Measurements from ENCODE around the gene NSUN2.
"Not testable (repeated sequence)": the region's sequence is repeated elsewhere in the genome, so short reads cannot be mapped to it uniquely, and the experiment has no call there.

Gene NSUN2

DNA sequence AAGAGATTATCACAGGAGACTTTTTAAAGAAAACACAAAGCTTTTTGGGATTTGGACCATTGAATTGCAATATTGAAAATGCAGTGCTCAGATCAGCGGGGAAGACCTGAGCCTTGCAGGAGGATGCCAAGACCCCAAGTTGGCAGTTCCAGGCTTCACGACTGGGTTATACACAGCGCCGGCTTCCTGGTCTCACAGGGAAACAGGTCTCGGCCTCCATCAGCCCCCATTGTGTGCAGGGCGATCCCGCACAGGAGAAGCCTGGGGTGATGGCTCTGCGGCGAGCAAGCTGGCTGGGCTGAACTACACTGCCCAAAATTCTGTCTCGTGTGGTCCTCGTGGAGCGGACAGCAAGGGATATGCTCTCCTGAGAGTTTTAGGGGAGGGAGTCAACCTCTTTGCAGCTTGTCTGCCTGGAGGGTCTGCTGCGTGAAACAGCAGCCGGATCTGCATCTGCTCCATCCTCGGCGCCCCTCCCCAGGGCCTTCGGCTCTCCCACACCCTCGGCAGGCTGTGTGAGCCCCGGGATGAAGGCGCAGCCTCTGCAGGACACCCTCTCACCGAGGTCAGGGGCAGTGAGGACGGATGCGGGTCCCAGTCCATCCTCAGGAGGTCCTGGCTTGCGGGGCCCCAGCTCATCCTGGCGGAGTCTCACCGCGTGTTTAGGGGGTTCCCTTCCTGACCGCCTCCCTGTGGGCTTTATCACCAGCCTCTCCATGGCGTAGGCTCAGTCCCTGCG, 60.6 kb downstream of the NSUN2 start:
- no peaks in the 10 kb centered on the region for H3K36me3 ChIP-seq (ENCODE audit: control insufficient read depth in 2 of 2, insufficient read depth in 1 of 2, low read length in 2 of 2)
- H3K4me3 ChIP-seq (ENCODE audit: low read depth, low read length), result no peak overlapping the region
- H3K27ac ChIP-seq (ENCODE audit: extremely low read depth, low read depth, low read length), result no peak overlapping the region
- CTCF ChIA-PET, result no interaction called here
- POLR2A ChIA-PET, result no interaction called here
- H3K4me1 ChIP-seq (ENCODE audit: control insufficient read depth, insufficient read depth, low read length), result no peaks in the 10 kb centered on the region
- TF ChIP-seq ZFP3 (tag by site-specific recombination; IDR thresholded peaks at IDR 0.05; ENCODE audit: low read depth) (no peak), ZNF785 (tag by site-specific recombination; IDR thresholded peaks at IDR 0.05) (no peak), SALL2 (tag by site-specific recombination; IDR thresholded peaks at IDR 0.05; ENCODE audit: borderline replicate concordance) (no peak), ZNF561 (tag by site-specific recombination; IDR thresholded peaks at IDR 0.05; ENCODE audit: borderline replicate concordance) (no peak), ZBTB17 (tag by site-specific recombination; IDR thresholded peaks at IDR 0.05) (no peak), ZFP41 (tag by site-specific recombination; IDR thresholded peaks at IDR 0.05; ENCODE audit: borderline replicate concordance) (no peak)
- TF ChIP-seq, protein P1, sequence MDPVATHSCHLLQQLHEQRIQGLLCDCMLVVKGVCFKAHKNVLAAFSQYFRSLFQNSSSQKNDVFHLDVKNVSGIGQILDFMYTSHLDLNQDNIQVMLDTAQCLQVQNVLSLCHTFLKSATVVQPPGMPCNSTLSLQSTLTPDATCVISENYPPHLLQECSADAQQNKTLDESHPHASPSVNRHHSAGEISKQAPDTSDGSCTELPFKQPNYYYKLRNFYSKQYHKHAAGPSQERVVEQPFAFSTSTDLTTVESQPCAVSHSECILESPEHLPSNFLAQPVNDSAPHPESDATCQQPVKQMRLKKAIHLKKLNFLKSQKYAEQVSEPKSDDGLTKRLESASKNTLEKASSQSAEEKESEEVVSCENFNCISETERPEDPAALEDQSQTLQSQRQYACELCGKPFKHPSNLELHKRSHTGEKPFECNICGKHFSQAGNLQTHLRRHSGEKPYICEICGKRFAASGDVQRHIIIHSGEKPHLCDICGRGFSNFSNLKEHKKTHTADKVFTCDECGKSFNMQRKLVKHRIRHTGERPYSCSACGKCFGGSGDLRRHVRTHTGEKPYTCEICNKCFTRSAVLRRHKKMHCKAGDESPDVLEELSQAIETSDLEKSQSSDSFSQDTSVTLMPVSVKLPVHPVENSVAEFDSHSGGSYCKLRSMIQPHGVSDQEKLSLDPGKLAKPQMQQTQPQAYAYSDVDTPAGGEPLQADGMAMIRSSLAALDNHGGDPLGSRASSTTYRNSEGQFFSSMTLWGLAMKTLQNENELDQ (tag by site-specific recombination; IDR thresholded peaks at IDR 0.05; ENCODE audit: low read depth), result no peak
- TF ChIP-seq, protein P2, sequence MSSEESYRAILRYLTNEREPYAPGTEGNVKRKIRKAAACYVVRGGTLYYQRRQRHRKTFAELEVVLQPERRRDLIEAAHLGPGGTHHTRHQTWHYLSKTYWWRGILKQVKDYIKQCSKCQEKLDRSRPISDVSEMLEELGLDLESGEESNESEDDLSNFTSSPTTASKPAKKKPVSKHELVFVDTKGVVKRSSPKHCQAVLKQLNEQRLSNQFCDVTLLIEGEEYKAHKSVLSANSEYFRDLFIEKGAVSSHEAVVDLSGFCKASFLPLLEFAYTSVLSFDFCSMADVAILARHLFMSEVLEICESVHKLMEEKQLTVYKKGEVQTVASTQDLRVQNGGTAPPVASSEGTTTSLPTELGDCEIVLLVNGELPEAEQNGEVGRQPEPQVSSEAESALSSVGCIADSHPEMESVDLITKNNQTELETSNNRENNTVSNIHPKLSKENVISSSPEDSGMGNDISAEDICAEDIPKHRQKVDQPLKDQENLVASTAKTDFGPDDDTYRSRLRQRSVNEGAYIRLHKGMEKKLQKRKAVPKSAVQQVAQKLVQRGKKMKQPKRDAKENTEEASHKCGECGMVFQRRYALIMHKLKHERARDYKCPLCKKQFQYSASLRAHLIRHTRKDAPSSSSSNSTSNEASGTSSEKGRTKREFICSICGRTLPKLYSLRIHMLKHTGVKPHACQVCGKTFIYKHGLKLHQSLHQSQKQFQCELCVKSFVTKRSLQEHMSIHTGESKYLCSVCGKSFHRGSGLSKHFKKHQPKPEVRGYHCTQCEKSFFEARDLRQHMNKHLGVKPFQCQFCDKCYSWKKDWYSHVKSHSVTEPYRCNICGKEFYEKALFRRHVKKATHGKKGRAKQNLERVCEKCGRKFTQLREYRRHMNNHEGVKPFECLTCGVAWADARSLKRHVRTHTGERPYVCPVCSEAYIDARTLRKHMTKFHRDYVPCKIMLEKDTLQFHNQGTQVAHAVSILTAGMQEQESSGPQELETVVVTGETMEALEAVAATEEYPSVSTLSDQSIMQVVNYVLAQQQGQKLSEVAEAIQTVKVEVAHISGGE (tag by site-specific recombination; conservative IDR thresholded peaks at IDR 0.05; ENCODE audit: low read depth), result no peak
- TF ChIP-seq, protein P3, sequence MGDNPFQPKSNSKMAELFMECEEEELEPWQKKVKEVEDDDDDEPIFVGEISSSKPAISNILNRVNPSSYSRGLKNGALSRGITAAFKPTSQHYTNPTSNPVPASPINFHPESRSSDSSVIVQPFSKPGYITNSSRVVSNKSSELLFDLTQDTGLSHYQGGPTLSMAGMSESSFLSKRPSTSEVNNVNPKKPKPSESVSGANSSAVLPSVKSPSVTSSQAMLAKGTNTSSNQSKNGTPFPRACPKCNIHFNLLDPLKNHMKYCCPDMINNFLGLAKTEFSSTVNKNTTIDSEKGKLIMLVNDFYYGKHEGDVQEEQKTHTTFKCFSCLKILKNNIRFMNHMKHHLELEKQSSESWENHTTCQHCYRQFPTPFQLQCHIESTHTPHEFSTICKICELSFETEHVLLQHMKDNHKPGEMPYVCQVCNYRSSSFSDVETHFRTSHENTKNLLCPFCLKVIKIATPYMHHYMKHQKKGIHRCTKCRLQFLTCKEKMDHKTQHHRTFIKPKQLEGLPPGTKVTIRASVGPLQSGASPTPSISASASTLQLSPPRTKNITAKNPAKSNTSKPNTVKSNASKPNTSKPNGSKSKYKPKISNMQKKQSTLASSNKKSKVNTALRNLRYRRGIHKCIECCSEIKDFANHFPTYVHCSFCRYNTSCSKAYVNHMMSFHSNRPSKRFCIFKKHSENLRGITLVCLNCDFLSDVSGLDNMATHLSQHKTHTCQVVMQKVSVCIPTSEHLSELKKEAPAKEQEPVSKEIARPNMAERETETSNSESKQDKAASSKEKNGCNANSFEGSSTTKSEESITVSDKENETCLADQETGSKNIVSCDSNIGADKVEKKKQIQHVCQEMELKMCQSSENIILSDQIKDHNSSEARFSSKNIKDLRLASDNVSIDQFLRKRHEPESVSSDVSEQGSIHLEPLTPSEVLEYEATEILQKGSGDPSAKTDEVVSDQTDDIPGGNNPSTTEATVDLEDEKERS (tag by site-specific recombination; IDR thresholded peaks at IDR 0.05), result no peak
- no peaks in the 10 kb centered on the region for H3K9me3 ChIP-seq (ENCODE audit: control insufficient read depth, insufficient read depth, low read depth, low read length)

DNA sequence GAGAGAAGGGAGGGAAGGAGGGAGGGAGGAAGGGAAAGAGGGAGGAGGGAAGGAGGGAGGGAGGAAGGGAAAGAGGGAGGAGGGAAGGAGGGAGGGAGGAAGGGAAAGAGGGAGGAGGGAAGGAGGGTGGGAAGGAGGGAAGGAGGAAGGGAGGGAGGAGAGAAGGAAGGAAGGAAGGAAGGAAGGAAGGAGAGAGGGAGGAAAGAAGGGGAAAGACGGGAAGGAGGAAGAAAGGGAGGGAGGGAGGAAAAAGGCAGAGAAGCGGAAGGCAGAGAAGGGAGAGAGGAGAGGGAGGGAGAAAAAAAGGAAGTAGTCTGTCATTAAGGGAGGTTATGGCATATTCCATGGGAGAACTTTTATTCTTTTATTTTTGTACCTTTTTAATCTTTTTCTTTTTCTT, 61.2 kb downstream of the NSUN2 start:
- H3K36me3 ChIP-seq (ENCODE audit: control insufficient read depth in 2 of 2, insufficient read depth in 1 of 2, low read length in 2 of 2); POLR2A ChIA-PET; H3K9me3 ChIP-seq (ENCODE audit: control insufficient read depth, insufficient read depth, low read depth, low read length); CTCF ChIA-PET; H3K4me3 ChIP-seq (ENCODE audit: low read depth, low read length); H3K4me1 ChIP-seq (ENCODE audit: control insufficient read depth, insufficient read depth, low read length); H3K27ac ChIP-seq (ENCODE audit: extremely low read depth, low read depth, low read length): not testable (repeated sequence)
- peak; percentile 68 for TF ChIP-seq ZNF366 (tag by site-specific recombination; conservative IDR thresholded peaks at IDR 0.05)

DNA sequence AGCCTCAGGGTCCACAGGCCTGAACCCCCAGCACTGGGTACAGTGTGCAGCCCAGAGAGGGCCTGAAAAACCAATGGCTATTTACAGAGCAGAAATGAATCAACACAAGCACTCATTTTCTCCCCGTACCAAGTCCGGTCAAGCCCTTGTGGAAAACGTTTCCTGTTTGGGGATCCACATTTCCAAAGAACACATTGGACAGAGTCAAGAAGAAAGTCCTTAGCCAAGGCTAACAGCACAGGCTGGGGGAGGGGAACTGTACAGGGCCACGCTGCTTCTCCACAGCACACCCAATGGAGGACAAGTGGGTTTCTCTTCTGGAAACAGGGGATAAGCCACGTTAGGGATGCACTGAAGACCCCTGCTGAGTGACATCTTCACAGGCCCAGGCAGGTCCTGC, 62.3 kb downstream of the NSUN2 start:
- CTCF ChIA-PET, result interaction anchor here (0.6 kb wide), 1 partner anchor 65 kb away, joined by 3 read pairs; no protein-coding TSS in a partner anchor

More for the DNA sequence above, 62.3 kb downstream of the NSUN2 start:
- Histone ChIP-seq H3K4me1 (ENCODE audit: control insufficient read depth, insufficient read depth, low read length) (no peaks in the 10 kb centered on the region), H3K4me3 (ENCODE audit: low read depth, low read length) (no peak overlapping the region), H3K27ac (ENCODE audit: extremely low read depth, low read depth, low read length) (no peak overlapping the region), H3K36me3 (ENCODE audit: control insufficient read depth in 2 of 2, insufficient read depth in 1 of 2, low read length in 2 of 2) (no peaks in the 10 kb centered on the region), H3K9me3 (ENCODE audit: control insufficient read depth, insufficient read depth, low read depth, low read length) (no peaks in the 10 kb centered on the region)
- POLR2A ChIA-PET, result no interaction called here
- TF ChIP-seq EGR2 (tag by site-specific recombination; IDR thresholded peaks at IDR 0.05; ENCODE audit: low read depth), result no peak
